ENCODE measurements around the gene FAN1.
"Not testable (repeated sequence)": the region's sequence is repeated elsewhere in the genome, so short reads cannot be mapped to it uniquely, and the experiment has no call there.

Gene FAN1

GRCh38 chr15:30903497-30904187, at the start of gene FAN1:
FAN1 (plus strand) TSS chr15:30903915; CDS start chr15:30904664, 749 bp downstream.
- peak; percentile 75 for DNase-seq (ENCODE audit: low spot score)

- DNase-seq (ENCODE audit: low spot score): peak; percentile 31
Observed at GRCh38 chr15:30859091-30859874, 44.4 kb upstream of the FAN1 start.

DNA sequence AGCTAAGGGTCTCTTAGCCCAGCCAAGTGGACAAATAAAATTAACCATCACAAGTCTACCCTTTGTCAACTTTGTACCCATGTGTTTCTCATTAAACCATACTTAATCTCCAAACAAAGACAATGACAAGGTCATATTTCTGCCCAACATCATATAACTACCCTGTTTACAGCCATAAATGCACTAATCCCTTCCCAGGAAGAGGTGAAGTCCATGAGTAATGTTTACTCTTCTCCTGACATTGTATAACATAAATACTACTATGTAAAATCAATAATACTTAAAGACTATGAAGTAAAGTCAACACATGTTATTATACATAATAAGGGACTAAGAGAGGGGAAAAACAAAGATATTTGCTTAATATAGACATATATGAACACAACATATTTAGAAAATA, 38.5 kb upstream of the FAN1 start:
- DNase-seq (ENCODE audit: low spot score): no peak

- no peak for DNase-seq (ENCODE audit: low spot score)
Observed at GRCh38 chr15:30870681-30871080, 33.0 kb upstream of the FAN1 start.

DNA sequence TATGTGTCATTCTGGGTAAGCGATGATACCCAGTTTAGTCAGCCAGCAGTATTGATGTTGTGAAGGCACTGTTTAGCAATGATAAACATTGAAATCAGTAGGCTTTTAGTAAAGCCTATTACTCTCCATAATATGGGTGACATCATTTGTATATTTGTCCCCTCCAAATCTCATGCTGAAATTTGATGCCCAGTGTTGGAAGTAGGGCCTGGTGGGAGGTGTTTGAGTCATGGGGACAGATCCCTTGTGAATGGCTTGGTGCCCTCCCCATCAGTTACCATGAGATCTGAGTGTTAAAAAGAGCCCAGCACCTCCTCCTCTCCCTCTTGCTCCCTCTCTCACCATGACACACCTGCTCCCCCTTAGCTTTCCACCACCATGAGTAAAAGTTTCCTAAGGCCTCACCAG, 31.4 kb upstream of the FAN1 start:
- no peak for DNase-seq (ENCODE audit: low spot score)

GRCh38 chr15:30877070-30877469, 26.6 kb upstream of the FAN1 start:
- no peak for DNase-seq (ENCODE audit: low spot score)

- DNase-seq (ENCODE audit: low spot score): no peak
Observed at GRCh38 chr15:30878515-30878914, 25.2 kb upstream of the FAN1 start.

- DNase-seq (ENCODE audit: low spot score): peak; percentile 12
Observed at GRCh38 chr15:30882849-30883433, 20.8 kb upstream of the FAN1 start.

DNA sequence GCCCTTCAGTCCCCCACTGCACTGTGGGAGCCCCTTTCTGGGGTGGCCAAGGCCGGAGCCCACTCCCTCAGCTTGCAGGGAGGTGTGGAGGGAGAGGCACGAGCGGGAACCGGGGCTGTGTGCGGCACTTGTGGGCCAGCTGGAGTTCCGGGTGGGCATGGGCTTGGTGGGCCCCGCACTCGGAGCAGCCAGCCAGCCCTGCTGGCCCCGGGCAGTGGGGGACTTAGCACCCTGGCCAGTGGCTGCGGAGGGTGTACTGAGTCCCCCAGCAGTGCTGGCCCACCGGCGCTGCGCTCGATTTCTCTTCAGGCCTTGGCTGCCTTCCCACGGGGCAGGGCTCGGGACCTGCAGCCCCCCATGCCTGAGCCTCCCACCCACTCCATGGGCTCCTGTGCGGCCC, 20.0 kb upstream of the FAN1 start:
- not testable (repeated sequence) for DNase-seq (ENCODE audit: low spot score)

GRCh38 chr15:30885814-30886213, 17.9 kb upstream of the FAN1 start:
- no peak for DNase-seq (ENCODE audit: low spot score)

- DNase-seq (ENCODE audit: low spot score): no peak
Observed at GRCh38 chr15:30889196-30889595, 14.5 kb upstream of the FAN1 start.

- no peak for DNase-seq (ENCODE audit: low spot score)
Observed at GRCh38 chr15:30895461-30896210, 8.1 kb upstream of the FAN1 start.

DNA sequence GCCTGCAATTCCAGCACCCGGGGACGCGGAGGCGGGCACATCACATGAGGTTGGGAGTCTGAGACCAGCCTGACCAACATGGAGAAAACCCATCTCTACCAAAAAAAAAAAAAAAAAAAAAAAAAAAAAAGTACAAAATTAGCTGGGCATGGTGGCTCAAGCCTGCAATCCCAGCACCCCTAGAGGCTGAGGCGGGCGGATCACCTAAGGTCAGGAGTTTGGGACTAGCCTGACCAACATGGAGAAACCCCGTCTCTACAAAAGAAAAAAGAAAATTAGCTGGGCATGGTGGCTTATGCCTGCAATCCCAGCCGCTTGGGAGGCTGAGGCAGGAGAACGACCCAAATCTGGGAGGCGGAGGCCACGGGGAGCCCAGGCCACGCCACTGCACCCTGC, 7.5 kb upstream of the FAN1 start:
- no peak for DNase-seq (ENCODE audit: low spot score)

GRCh38 chr15:30901889-30902288, 1.8 kb upstream of the FAN1 start:
- no peak for DNase-seq (ENCODE audit: low spot score)

GRCh38 chr15:30904812-30905211, 1.1 kb downstream of the FAN1 start:
- no peak for DNase-seq (ENCODE audit: low spot score)

GRCh38 chr15:30905821-30906220, 2.1 kb downstream of the FAN1 start:
- no peak for DNase-seq (ENCODE audit: low spot score)

- DNase-seq (ENCODE audit: low spot score): no peak
Observed at GRCh38 chr15:30906366-30906765, 2.7 kb downstream of the FAN1 start.

DNA sequence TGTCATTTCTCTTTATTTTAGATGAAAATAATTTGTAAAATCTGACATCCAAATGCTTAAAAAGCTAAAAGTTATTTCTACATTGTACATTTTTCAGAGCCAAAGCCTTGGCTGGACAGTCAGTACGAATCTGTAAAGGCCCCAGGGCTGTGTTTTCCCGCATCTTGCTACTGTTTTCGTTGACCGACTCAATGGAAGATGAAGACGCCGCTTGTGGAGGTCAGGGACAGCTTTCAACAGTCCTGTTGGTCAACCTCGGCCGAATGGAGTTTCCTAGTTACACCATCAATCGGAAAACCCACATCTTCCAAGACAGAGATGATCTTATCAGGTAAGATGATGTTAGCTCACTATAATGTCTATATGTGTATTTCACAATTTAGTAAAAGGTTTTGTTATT, 10.0 kb downstream of the FAN1 start:
- DNase-seq (ENCODE audit: low spot score): no peak

- DNase-seq (ENCODE audit: low spot score): no peak
Observed at GRCh38 chr15:30917013-30917412, 13.3 kb downstream of the FAN1 start.

- DNase-seq (ENCODE audit: low spot score): no peak
Observed at GRCh38 chr15:30917675-30918074, 14.0 kb downstream of the FAN1 start.

- DNase-seq (ENCODE audit: low spot score): no peak
Observed at GRCh38 chr15:30918366-30918765, 14.7 kb downstream of the FAN1 start.

DNA sequence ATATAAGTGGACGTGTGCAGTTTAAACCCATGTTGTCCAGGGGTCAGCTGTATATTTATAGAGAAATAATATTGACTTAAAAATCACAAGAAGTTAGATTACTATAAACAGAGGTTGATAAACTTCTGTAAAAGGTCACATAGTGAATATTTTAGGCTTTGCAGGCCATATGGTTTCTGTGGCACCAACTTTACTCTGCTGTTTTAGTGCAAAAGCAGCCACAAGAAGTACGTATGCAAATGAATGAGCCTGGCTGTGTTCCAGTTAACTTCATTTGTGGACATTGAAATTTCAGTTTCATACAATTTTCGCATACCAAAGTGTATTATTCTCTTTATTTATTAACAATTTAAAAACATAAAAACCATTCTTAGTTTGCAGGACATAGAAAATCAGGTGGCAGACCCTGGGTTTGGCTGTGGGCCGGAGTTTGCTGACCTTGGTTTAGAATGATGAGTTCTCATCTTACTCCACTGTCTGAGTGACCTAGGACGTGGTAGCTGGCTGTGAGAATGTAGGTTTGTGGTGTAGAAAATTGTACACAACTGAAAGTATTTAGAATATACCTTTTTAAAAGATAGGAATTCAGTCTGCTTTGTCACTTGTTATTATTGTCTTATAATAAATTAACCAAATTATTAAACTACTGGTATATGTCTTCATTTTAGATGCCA, 16.3 kb downstream of the FAN1 start:
- DNase-seq (ENCODE audit: low spot score): no peak
